Tibial nerve (tissue), 4 donors: ENCODE data around the gene L1CAM.

Experiments used
- EP300 ChIP-seq, 2 donors: sonication (generic); formaldehyde crosslinking; IDR thresholded peaks; one replicate each; pipeline ENCODE4 v1.6.1; 2017; ENCODE audit warnings: antibody characterized with exemption in 2 of 2, mild to moderate bottlenecking in 1 of 2
- TF ChIP-seq, protein P1 (sequence below), 5 experiments: fragments of 200-600 bp in 3 of 5; fragments of 450-650 bp in 2 of 5; sonication (generic) in 3 of 5; IDR thresholded peaks; one replicate each; pipeline ENCODE4 v1.5.1; 2016 to 2019; ENCODE audit warnings: antibody characterized with exemption in 5 of 5, mild to moderate bottlenecking in 3 of 5, moderate library complexity in 2 of 5

DNA sequence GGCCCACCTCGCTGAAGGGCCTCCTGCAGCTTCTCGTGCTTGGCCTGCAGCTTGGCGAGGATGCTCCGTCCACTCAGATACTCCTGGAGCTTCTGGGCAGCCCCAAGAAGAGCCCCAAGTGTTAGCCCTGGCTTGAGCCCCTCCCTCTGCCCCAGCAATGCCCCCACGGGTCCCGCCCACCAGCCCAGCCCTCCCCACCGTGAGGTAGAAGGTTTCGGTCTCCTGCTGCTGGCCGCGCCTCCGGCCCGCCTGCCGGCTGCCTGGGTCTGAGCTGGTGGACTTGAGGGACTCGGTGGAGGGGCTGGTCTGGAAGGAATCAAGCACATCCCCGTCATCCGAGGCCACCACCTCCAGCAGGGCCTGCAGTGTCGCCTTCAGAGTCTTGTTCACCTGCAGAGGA is 27.2 kb upstream of the L1CAM start:
- TF ChIP-seq, protein P1, sequence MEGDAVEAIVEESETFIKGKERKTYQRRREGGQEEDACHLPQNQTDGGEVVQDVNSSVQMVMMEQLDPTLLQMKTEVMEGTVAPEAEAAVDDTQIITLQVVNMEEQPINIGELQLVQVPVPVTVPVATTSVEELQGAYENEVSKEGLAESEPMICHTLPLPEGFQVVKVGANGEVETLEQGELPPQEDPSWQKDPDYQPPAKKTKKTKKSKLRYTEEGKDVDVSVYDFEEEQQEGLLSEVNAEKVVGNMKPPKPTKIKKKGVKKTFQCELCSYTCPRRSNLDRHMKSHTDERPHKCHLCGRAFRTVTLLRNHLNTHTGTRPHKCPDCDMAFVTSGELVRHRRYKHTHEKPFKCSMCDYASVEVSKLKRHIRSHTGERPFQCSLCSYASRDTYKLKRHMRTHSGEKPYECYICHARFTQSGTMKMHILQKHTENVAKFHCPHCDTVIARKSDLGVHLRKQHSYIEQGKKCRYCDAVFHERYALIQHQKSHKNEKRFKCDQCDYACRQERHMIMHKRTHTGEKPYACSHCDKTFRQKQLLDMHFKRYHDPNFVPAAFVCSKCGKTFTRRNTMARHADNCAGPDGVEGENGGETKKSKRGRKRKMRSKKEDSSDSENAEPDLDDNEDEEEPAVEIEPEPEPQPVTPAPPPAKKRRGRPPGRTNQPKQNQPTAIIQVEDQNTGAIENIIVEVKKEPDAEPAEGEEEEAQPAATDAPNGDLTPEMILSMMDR (IDR thresholded peaks at IDR 0.05) = no peak
- no peak for TF ChIP-seq EP300 (IDR thresholded peaks at IDR 0.05)
